Stimulated activated CD8-positive, alpha-beta memory T cell treated with anti-CD3 and anti-CD28 coated beads, Interleukin-4, amount 100 ng/mL, for 4 hours (primary cell): ENCODE results near the gene CHDH.

Source experiments
- DNase-seq, 2 donors: peaks; one replicate each; pipeline ENCODE4 v3.0.0-alpha.2; 2020; ENCODE audit warnings: low read depth in 2 of 2, low spot score in 1 of 2

CHDH gene

GRCh38 chr3:53824795-53825194 is 21.4 kb downstream of the CHDH start:
- no peak for DNase-seq

GRCh38 chr3:53823956-53824657 is 22.1 kb downstream of the CHDH start:
- no peak for DNase-seq

DNA sequence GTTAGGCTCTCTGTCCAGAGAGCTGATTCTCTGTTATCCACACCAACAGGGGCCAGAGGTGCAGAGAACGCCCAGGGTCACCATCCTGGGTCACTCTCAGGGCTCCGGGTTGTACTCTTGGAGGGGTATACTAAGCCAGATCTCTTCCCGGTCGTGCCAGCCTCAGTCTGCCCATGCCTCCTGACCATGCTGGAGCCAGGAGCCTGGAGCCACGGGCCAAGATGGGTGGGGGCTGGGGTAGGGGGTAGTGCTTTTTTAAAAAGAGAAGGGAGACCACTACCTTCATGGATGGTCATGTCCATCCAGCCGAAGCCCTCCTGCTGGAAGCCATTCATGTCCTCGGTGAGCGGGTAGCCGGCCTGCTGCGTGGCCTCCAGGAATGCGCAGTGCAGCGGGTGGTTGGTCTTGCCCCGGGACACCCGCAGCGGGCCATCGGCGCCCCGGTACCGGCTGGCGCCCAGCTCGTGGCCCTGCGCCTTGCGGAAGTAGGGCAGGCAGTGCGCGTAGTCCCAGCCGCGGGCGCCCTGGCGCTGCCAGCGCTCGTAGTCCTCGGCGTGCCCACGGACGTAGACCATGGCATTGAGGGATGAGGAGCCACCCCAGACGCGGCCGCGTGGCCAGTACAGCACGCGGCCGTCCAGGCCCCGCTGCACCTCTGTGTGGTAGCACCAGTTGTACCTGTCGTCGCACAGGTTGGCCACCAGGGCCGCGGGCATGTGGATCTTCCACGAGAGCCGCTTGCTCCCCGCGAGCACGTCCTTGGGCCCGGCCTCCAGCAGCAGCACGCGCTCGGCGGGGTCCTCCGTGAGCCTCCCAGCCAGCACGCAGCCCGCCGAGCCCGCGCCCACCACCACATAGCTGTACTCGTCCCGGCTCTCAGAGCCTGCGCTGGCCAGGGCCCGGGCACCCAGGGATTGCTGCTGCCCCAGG is 22.9 kb downstream of the CHDH start:
- DNase-seq = no peak

DNA sequence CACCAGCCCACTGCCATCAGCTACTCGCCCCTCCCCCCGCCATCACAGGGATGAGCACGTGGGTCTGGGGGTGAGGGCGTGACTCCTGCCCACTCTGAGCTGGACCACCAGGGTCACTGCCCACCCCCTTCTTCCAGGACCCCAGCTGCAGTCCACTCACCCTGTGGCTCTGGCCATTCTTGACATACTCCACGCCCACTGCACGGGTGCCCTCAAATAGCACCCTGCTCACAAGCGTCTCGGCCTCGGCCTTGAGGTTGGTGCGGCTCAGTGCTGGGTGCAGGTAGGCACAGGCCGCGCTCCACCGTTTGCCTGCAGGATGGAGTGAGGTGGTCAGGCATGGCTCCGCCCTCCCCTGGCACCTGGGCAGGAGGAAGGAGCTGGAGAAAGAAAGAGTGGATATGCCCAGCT is 23.9 kb downstream of the CHDH start:
- DNase-seq = no peak

GRCh38 chr3:53821631-53822121 is 24.5 kb downstream of the CHDH start:
- no peak for DNase-seq

DNA sequence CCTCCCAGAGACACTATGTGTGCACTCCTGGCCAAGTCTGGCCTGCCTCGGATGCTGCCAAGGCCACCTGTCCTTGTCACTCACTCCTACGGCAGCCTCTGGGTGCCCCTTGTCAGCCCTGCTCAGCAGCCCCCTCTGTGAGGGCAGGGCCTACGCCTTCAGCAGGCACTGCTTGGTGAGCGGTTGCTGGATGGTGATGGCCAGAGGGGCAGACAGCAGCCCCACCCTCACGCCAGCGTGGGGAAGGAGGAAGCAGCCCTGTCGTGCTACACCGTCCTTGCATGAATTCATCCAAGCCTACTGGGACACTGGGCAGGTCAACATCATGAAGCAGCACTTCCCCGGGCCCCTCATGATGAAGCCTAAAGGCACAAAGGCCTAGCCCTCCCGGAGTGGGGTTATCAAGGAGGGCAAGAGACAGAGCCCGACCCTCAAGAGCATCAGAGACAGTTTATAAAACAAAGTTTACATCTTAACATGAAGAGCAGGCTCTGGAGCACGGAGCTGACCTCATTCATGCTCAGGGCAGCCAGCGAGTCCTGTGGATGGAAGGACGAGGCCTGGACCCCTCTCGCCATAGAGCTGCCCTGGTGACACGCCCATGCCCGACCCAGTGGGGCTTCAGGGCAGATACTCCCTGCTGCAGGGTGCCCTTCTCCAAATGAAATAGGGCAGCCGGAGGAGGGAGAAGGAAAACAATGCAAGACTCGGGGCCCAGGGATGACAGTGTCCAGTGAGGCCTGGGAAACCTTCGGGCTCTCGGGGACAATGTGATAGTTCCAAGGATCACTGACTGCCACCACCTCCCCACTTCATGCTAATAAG is 25.3 kb downstream of the CHDH start:
- DNase-seq = no peak

GRCh38 chr3:53820084-53820483 is 26.1 kb downstream of the CHDH start:
- DNase-seq = no peak

GRCh38 chr3:53819163-53819868 is 26.9 kb downstream of the CHDH start:
- DNase-seq = no peak

GRCh38 chr3:53818221-53819162 is 27.7 kb downstream of the CHDH start:
- no peak for DNase-seq

GRCh38 chr3:53817809-53818208 is 28.4 kb downstream of the CHDH start:
- DNase-seq = no peak

GRCh38 chr3:53817211-53817610 is 29.0 kb downstream of the CHDH start:
- no peak for DNase-seq

DNA sequence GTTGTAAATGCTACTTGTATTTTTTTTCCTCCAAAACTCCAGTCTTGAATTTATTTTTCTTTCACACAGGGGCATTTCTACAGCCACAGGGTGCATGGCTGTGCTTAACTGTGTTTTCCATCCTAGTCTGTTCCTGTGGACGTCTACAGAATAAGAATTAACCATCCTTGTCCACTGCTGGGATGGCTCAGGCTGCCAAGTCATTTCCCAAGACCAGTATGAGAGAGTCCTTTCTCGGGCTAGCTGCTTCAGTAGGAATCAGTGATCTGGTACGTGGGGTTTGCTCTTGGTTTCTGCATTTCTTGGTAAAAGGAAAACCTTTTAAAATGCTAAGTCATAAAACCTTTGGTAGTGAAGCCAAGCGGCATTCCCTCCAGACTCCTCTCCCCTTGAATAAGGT is 29.8 kb downstream of the CHDH start:
- DNase-seq = no peak

DNA sequence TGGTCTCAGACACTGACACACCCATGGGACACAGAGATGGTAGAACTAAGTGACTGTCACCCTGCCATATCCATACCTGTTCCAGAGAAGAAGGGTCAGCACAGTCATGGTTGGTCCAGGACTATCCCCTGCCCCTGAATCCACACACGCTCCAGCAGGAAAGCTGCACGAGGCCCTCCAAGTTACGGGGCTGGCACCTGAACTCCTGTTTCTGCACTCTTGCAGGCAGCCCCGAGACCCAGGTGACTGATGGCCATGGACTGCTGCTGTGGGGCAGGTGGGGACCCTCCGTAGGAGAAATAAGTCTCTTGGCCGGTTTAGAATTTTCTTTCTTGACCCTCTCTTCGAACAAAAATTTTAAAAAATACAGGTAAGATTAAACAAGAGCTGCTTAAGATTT is 30.6 kb downstream of the CHDH start:
- DNase-seq = no peak

DNA sequence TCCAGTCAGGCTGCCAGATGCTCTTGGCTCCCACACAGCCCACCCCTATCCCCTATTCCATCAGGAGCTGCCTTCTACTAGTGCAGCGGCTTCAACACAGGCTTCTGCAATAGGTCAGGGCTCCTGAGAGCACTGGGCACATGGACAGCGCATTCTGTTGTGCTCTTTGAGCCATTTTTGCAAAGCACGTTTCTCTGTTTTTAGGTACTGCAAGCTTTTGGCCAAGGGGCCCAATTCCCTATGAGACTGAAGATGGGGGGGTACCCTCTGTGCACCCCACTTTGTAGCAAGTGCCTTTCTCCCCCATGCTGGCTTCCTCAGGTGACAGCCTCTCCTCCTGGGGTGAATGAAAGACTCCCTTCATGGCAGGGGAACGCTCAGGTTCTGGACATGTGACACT is 31.2 kb downstream of the CHDH start:
- no peak for DNase-seq

GRCh38 chr3:53813876-53814275 is 32.3 kb downstream of the CHDH start:
- DNase-seq = no peak

- DNase-seq = no peak
Observed at GRCh38 chr3:53813229-53813628, 33.0 kb downstream of the CHDH start.

- no peak for DNase-seq
Observed at GRCh38 chr3:53812434-53812833, 33.8 kb downstream of the CHDH start.

DNA sequence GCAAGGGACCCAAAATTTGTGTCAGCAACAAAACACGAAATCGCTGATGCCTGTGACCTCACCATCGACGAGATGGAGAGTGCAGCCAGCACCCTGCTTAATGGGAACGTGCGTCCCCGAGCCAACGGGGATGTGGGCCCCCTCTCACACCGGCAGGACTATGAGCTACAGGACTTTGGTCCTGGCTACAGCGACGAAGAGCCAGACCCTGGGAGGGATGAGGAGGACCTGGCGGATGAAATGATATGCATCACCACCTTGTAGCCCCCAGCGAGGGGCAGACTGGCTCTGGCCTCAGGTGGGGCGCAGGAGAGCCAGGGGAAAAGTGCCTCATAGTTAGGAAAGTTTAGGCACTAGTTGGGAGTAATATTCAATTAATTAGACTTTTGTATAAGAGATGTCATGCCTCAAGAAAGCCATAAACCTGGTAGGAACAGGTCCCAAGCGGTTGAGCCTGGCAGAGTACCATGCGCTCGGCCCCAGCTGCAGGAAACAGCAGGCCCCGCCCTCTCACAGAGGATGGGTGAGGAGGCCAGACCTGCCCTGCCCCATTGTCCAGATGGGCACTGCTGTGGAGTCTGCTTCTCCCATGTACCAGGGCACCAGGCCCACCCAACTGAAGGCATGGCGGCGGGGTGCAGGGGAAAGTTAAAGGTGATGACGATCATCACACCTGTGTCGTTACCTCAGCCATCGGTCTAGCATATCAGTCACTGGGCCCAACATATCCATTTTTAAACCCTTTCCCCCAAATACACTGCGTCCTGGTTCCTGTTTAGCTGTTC is 34.9 kb downstream of the CHDH start:
- no peak for DNase-seq
